Measurements from ENCODE around the gene GMCL1. TPM values are rescaled to one million over a fixed set of nuclear protein-coding genes. Genes with fewer than 3 reads are reported as not detected.

GMCL1 gene
- total and polyA plus RNA-seq, 9 of the 15 experiments (the other 6 are each of a cell fraction or from before 2014, with no cell fraction given): 7.0 to 27.3 (median 15.4) TPM

- H3K9ac ChIP-seq (ENCODE audit: insufficient read depth in 1 of 2, low read depth in 2 of 2, low read length in 2 of 2): no peak overlapping the region
- peaks cover 88% of the 10 kb centered on the region for H3K36me3 ChIP-seq (ENCODE audit: control insufficient read depth, insufficient read depth, low read length)
- no peak overlapping the region for H3K4me3 ChIP-seq
- H3K27me3 ChIP-seq (ENCODE audit: control insufficient read depth in 2 of 2, insufficient read depth in 2 of 2, low read length in 2 of 2): no peaks in the 10 kb centered on the region
- in situ Hi-C loops (cut with MboI) (loop anchor here (25.0 kb wide), 1 partner anchor 714 kb away; no protein-coding TSS in a partner anchor), intact Hi-C loops (cut with micrococcal nuclease) (no loop called here)
- POLR2A ChIA-PET: interaction anchor here (1.0 to 12.6 kb wide), 5 partner anchors 9 to 162 kb away, joined by 5 to 107 read pairs (median 8); partner anchors contain the start of gene MXD1
- CTCF ChIA-PET (ENCODE audit: low intra/inter-chr PET ratio): interaction anchor here (0.6 kb wide), 1 partner anchor 1078 kb away, joined by 3 read pairs; no protein-coding TSS in a partner anchor
- 92% methylated on average over 3 of the region's 3 CpGs for WGBS (ENCODE audit: insufficient coverage, low coverage, missing lambda C conversion rate)
- H3K9me1 ChIP-seq (ENCODE audit: control insufficient read depth, insufficient read depth, low read length): no peaks in the 10 kb centered on the region
- no peak overlapping the region for H3K4me2 ChIP-seq (ENCODE audit: insufficient read depth, low read length)
- peaks cover 13% of the 10 kb centered on the region for H3K79me2 ChIP-seq (ENCODE audit: control insufficient read depth, insufficient read depth, low read length)
- no peak for FAIRE-seq
- no peaks in the 10 kb centered on the region for H4K20me1 ChIP-seq (replicated peaks; ENCODE audit: control insufficient read depth, insufficient read depth, low read length)
- no TSS peak for BruUV-seq (replicated peaks)
- H2AFZ ChIP-seq (ENCODE audit: low read depth, low read length): no peak overlapping the region
- peaks cover 0 to 3% of the 10 kb centered on the region in 2 experiments; a peak in 2 of 5 replicates for H3K4me1 ChIP-seq (replicated peaks in 1 of 2; ENCODE audit: control insufficient read depth in 2 of 2, insufficient read depth in 2 of 2, low read length in 2 of 2)
- H3K27ac ChIP-seq (ENCODE audit: extremely low read depth, low read depth, low read length): no peak overlapping the region
- H3K9me3 ChIP-seq (replicated peaks; ENCODE audit: control insufficient read depth, insufficient read depth, low read depth, low read length): no peaks in the 10 kb centered on the region
- no peak for ATAC-seq
- no peak for DNase-seq (ENCODE audit: extremely low read depth in 1 of 4, low spot score in 3 of 4)
- TF ChIP-seq ZBTB49 (CRISPR knock-in tag; IDR thresholded peaks at IDR 0.05; ENCODE audit: borderline replicate concordance): no peak
- TF ChIP-seq ZFP36 (IDR thresholded peaks at IDR 0.05; ENCODE audit: low read depth, low read length, partially characterized antibody): no peak
- TF ChIP-seq ZC3H11A (IDR thresholded peaks at IDR 0.05; ENCODE audit: low read depth, low read length): no peak
- TF ChIP-seq GTF2A2 (tag; IDR thresholded peaks at IDR 0.05): no peak
- no peak for TF ChIP-seq GATA2 (CRISPR knock-in tag; IDR thresholded peaks at IDR 0.05)
- no peak for TF ChIP-seq RCOR1 (IDR thresholded peaks at IDR 0.05; ENCODE audit: borderline replicate concordance in 1 of 2, low read depth in 2 of 2, low read length in 2 of 2)
- no peak for TF ChIP-seq TEAD4 (IDR thresholded peaks at IDR 0.05; ENCODE audit: low read length)
- no peak for TF ChIP-seq TEAD4 (CRISPR knock-in tag; IDR thresholded peaks at IDR 0.05; ENCODE audit: borderline replicate concordance)
- no peak for TF ChIP-seq IRF9 (tag; IDR thresholded peaks at IDR 0.05)
- no peak for TF ChIP-seq ZNF589 (CRISPR knock-in tag; IDR thresholded peaks at IDR 0.05; ENCODE audit: low read depth)
- TF ChIP-seq MTF1 (CRISPR knock-in tag; IDR thresholded peaks at IDR 0.05; ENCODE audit: borderline replicate concordance): no peak
- TF ChIP-seq XRCC4 (IDR thresholded peaks at IDR 0.05; ENCODE audit: extremely low read depth, insufficient read depth, insufficient read length): no peak
- no peak for TF ChIP-seq ZNF740 (CRISPR knock-in tag; IDR thresholded peaks at IDR 0.05)
- TF ChIP-seq ZNF740 (tag; IDR thresholded peaks at IDR 0.05): no peak
- no peak for TF ChIP-seq CBX5 (IDR thresholded peaks at IDR 0.05; ENCODE audit: borderline replicate concordance, low read depth)
- no peak for TF ChIP-seq E4F1 (CRISPR knock-in tag; IDR thresholded peaks at IDR 0.05; ENCODE audit: borderline replicate concordance)
These were observed 93.7 kb downstream of the GMCL1 start for GRCh38 chr2:69923116-69923515.
